Activated CD4-positive, alpha-beta T cell treated with anti-CD3 and anti-CD28 coated beads, Interleukin-2, Interleukin-4, amounts not matched to agents 100 ng/mL and 50 ng/mL, durations not matched to agents 16 hours and 8 hours (primary cell): ENCODE measurements around the gene TMEM156.

Experiments
- DNase-seq: peaks from one replicate; pipeline ENCODE4 v3.0.0-alpha.2; 2020; ENCODE audit warnings: low spot score

TMEM156 gene

DNA sequence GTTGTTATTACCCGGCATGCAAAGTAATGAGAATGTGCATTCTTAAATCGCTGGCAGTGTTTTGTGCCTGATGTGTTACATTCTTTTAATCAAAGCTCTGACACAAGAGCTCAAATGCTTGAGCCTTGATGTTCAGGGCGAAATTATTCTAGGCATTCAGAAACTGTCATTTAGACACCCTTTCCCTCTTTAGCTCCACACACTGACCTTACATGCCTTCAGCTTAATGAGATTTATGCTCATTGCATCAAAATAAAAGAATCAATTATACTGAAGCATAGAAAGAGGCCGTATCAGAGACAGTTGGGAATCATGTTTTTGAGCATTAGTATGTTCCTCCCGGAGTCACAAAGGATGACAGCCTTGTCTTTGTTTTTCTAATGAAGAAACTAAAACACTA lies 107.9 kb downstream of the TMEM156 start:
- DNase-seq, result no peak

GRCh38 chr4:38923746-38924145 lies 108.5 kb downstream of the TMEM156 start:
- no peak for DNase-seq

- no peak for DNase-seq
These were observed 111.1 kb downstream of the TMEM156 start for GRCh38 chr4:38921151-38921550.

- no peak for DNase-seq
These were observed 111.5 kb downstream of the TMEM156 start for GRCh38 chr4:38920677-38921076.

GRCh38 chr4:38920186-38920585 lies 112.0 kb downstream of the TMEM156 start:
- DNase-seq, result no peak

DNA sequence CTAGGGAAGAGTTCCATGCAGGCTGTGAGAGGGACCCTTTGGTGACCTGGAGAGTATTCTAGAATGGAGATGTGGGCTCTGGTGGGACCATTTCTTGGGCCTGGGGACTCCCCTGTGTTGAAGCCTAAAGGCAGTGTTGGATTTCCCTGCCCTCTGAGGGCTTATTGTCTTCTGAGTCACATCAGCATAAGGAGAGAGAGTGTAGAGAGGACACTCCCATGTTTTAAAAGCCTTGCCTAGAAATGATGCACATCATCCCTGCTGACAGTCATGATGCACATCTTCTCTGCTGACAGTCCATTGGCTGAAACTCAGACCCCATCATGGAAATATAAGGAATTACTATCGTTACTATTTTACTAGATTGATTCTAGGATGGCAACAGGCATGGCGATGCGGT lies 112.7 kb downstream of the TMEM156 start:
- no peak for DNase-seq

- no peak for DNase-seq
These were observed 114.7 kb downstream of the TMEM156 start for GRCh38 chr4:38917481-38918025.
